ENCODE data around the gene ST7.

DNA sequence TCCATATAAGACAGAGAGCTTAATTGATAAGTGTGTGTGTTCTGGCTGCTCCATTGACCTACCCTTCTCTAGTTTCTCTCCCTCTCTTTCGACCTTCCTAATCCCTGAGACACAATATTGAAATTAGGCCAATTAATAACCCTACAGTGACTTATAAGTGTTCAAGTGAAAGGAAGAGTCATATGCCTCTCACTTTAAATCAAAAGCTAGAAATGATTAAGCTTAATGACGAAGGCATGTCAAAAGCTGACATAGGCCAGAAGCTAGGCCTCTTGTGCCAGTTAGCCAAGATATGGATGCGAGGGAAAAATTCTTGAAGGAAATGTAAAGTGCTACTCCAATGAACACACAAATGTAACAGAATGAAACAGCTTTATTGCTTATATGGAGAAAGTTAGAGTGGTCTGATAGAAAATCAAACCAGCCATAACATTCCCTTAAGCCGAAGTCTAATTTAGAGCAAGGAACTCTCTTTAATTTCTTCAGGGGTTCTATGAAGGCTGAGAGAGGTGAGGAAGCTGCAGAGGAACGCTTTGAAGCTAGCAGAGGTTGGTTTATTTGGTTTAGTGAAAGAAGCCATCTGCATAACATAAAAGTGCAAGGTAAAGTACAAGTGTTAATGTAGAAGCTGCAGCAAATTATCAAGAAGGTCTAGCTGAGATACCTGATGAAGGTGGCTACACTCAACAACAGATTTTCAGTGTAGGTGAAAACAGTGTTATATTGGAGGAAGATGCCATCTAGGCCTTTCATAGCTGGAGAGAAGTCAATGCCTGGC, 53.8 kb downstream of the ST7 start:
- TF ChIP-seq POLR2A (IDR thresholded peaks at IDR 0.05; ENCODE audit: extremely low read depth, insufficient read length): no peak
- TF ChIP-seq, protein P1, sequence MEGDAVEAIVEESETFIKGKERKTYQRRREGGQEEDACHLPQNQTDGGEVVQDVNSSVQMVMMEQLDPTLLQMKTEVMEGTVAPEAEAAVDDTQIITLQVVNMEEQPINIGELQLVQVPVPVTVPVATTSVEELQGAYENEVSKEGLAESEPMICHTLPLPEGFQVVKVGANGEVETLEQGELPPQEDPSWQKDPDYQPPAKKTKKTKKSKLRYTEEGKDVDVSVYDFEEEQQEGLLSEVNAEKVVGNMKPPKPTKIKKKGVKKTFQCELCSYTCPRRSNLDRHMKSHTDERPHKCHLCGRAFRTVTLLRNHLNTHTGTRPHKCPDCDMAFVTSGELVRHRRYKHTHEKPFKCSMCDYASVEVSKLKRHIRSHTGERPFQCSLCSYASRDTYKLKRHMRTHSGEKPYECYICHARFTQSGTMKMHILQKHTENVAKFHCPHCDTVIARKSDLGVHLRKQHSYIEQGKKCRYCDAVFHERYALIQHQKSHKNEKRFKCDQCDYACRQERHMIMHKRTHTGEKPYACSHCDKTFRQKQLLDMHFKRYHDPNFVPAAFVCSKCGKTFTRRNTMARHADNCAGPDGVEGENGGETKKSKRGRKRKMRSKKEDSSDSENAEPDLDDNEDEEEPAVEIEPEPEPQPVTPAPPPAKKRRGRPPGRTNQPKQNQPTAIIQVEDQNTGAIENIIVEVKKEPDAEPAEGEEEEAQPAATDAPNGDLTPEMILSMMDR (IDR thresholded peaks at IDR 0.05; ENCODE audit: low read depth, low read length): no peak
- TF ChIP-seq, protein P2, sequence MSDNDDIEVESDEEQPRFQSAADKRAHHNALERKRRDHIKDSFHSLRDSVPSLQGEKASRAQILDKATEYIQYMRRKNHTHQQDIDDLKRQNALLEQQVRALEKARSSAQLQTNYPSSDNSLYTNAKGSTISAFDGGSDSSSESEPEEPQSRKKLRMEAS (IDR thresholded peaks at IDR 0.05; ENCODE audit: low read depth, low read length): no peak
- TF ChIP-seq MYC (IDR thresholded peaks at IDR 0.05; ENCODE audit: low read depth, low read length): no peak
